SK-N-SH treated with all-trans-retinoic acid at 6 μM for 48 hours (cell line): ENCODE results near the gene FIBCD1.

Experiments
- ATAC-seq: fragments of 200-7000 bp; cut with Tn5 transposase; 3 replicates; pipeline ENCODE4 v1.9.1; 2020; ENCODE audit warnings: mild to moderate bottlenecking, moderate library complexity
- ARNTL ChIP-seq: fragments of 450-650 bp; formaldehyde crosslinking; IDR thresholded peaks from 2 replicates; pipeline ENCODE4 v1.5.0; 2020; ENCODE audit warnings: low read depth, mild to moderate bottlenecking, moderate library complexity, borderline replicate concordance
- BACH2 ChIP-seq: fragments of 250-450 bp; sonication (Bioruptor Pico); IDR thresholded peaks from 2 replicates; pipeline ENCODE4 v1.9.0; 2021; ENCODE audit warnings: mild to moderate bottlenecking, borderline replicate concordance
- CREB5 ChIP-seq: fragments of 250-450 bp; sonication (Bioruptor Pico); IDR thresholded peaks from 2 replicates; pipeline ENCODE4 v1.5.1; 2020; ENCODE audit warnings: low read depth, mild to moderate bottlenecking, moderate library complexity
- CSRNP3 ChIP-seq: fragments of 250-450 bp; sonication (Bioruptor Pico); IDR thresholded peaks from 2 replicates; pipeline ENCODE4 v1.5.1; 2021; ENCODE audit warnings: mild to moderate bottlenecking, moderate library complexity
- ESRRG ChIP-seq: fragments of 250-450 bp; sonication (Bioruptor Pico); IDR thresholded peaks from 2 replicates; pipeline ENCODE4 v1.6.1; 2021; ENCODE audit warnings: mild to moderate bottlenecking
- GLIS3 ChIP-seq: fragments of 250-450 bp; sonication (Bioruptor Pico); IDR thresholded peaks from 2 replicates; pipeline ENCODE4 v1.5.0; 2020; ENCODE audit warnings: mild to moderate bottlenecking, moderate library complexity
- ISL1 ChIP-seq: fragments of 250-450 bp; sonication (Bioruptor Pico); IDR thresholded peaks from 2 replicates; pipeline ENCODE4 v2.1.2; 2022; ENCODE audit warnings: mild to moderate bottlenecking, moderate library complexity
- OSR1 ChIP-seq: fragments of 250-450 bp; sonication (Bioruptor Pico); IDR thresholded peaks from 2 replicates; pipeline ENCODE4 v1.8.0; 2022; ENCODE audit warnings: moderate library complexity, mild to moderate bottlenecking, inconsistent platforms
- PPARA ChIP-seq: fragments of 250-450 bp; sonication (Bioruptor Pico); IDR thresholded peaks from 2 replicates; pipeline ENCODE4 v1.5.0; 2020; ENCODE audit warnings: mild to moderate bottlenecking, borderline replicate concordance
- RARB ChIP-seq: fragments of 250-450 bp; sonication (Bioruptor Pico); IDR thresholded peaks from 2 replicates; pipeline ENCODE4 v1.8.0; 2021; ENCODE audit warnings: mild to moderate bottlenecking, moderate library complexity
- SNAI2 ChIP-seq: fragments of 250-450 bp; sonication (Bioruptor Pico); IDR thresholded peaks from 2 replicates; pipeline ENCODE4 v1.5.0; 2020; ENCODE audit warnings: mild to moderate bottlenecking, moderate library complexity
- TOX ChIP-seq: fragments of 250-450 bp; sonication (Bioruptor Pico); IDR thresholded peaks from 2 replicates; pipeline ENCODE4 v1.8.0; 2021; ENCODE audit warnings: mild to moderate bottlenecking, moderate library complexity, borderline replicate concordance
- TSHZ2 ChIP-seq: fragments of 250-450 bp; sonication (Bioruptor Pico); IDR thresholded peaks from 2 replicates; pipeline ENCODE4 v1.5.0; 2020; ENCODE audit warnings: mild to moderate bottlenecking, moderate library complexity
- ZC3H10 ChIP-seq: fragments of 250-450 bp; sonication (Bioruptor Pico); IDR thresholded peaks from 2 replicates; pipeline ENCODE4 v1.5.1; 2021; ENCODE audit warnings: mild to moderate bottlenecking, moderate library complexity
- ZFP3 ChIP-seq: fragments of 250-450 bp; sonication (Bioruptor Pico); IDR thresholded peaks from 2 replicates; pipeline ENCODE4 v1.5.0; 2020; ENCODE audit warnings: mild to moderate bottlenecking, moderate library complexity
- ZFP30 ChIP-seq: fragments of 450-650 bp; formaldehyde crosslinking; IDR thresholded peaks from 2 replicates; pipeline ENCODE4 v1.5.0; 2022; ENCODE audit warnings: mild to moderate bottlenecking, moderate library complexity
- ZNF565 ChIP-seq: fragments of 450-650 bp; formaldehyde crosslinking; conservative IDR thresholded peaks from 2 replicates; pipeline ENCODE4 v1.5.0; 2020; ENCODE audit warnings: low read depth, mild to moderate bottlenecking, moderate library complexity
- ZNF70 ChIP-seq: fragments of 450-650 bp; formaldehyde crosslinking; IDR thresholded peaks from 2 replicates; pipeline ENCODE4 v1.5.0; 2020; ENCODE audit warnings: mild to moderate bottlenecking, moderate library complexity
- ZNF8 ChIP-seq: fragments of 450-650 bp; formaldehyde crosslinking; IDR thresholded peaks from 2 replicates; pipeline ENCODE4 v1.5.0; 2020; ENCODE audit warnings: mild to moderate bottlenecking, moderate library complexity

FIBCD1 gene

GRCh38 chr9:130866474-130866965 lies 72.5 kb downstream of the FIBCD1 start:
- ATAC-seq: peak; percentile 94
- TF ChIP-seq OSR1 (CRISPR knock-in tag) (no peak), TOX (CRISPR knock-in tag) (no peak), ZNF8 (no peak), CSRNP3 (CRISPR knock-in tag) (no peak), ZNF565 (CRISPR knock-in tag) (no peak), ISL1 (no peak), ZFP3 (CRISPR knock-in tag) (no peak), ARNTL (no peak), ESRRG (CRISPR knock-in tag) (no peak), ZC3H10 (no peak), GLIS3 (CRISPR knock-in tag) (no peak)

- no peak for ATAC-seq
- TF ChIP-seq ESRRG (CRISPR knock-in tag) (no peak), CSRNP3 (CRISPR knock-in tag) (no peak), CREB5 (CRISPR knock-in tag) (no peak), TSHZ2 (CRISPR knock-in tag) (no peak), ZFP3 (CRISPR knock-in tag) (no peak), BACH2 (no peak), ZNF70 (CRISPR knock-in tag) (no peak), RARB (no peak), SNAI2 (no peak), ZNF565 (CRISPR knock-in tag) (no peak)
Measured at GRCh38 chr9:130865921-130866320, 73.1 kb downstream of the FIBCD1 start.

- no peak for ATAC-seq
- TF ChIP-seq ISL1: no peak
- TF ChIP-seq ZNF8: no peak
- TF ChIP-seq SNAI2: no peak
- no peak for TF ChIP-seq CSRNP3 (CRISPR knock-in tag)
- TF ChIP-seq RARB: no peak
- no peak for TF ChIP-seq TOX (CRISPR knock-in tag)
- no peak for TF ChIP-seq PPARA
- TF ChIP-seq ZC3H10: no peak
Measured at GRCh38 chr9:130864541-130864940, 74.5 kb downstream of the FIBCD1 start.

GRCh38 chr9:130862747-130863146 lies 76.3 kb downstream of the FIBCD1 start:
- no peak for ATAC-seq
- TF ChIP-seq TOX (CRISPR knock-in tag): no peak
- no peak for TF ChIP-seq ZFP3 (CRISPR knock-in tag)
- TF ChIP-seq ZC3H10: no peak
- no peak for TF ChIP-seq CSRNP3 (CRISPR knock-in tag)
- TF ChIP-seq ZFP30: no peak
